ENCODE results near the gene TADA2A.

The TADA2A gene

GRCh38 chr17:37463039-37463438 lies 56.4 kb downstream of the TADA2A start:
- no peaks in the 10 kb centered on the region for H3K9me3 ChIP-seq (ENCODE audit: insufficient read depth, low read depth, low read length)
- no peak overlapping the region for H4K8ac ChIP-seq (ENCODE audit: low read depth, low read length)
- no peak overlapping the region for H2AK5ac ChIP-seq (ENCODE audit: low read length)

DNA sequence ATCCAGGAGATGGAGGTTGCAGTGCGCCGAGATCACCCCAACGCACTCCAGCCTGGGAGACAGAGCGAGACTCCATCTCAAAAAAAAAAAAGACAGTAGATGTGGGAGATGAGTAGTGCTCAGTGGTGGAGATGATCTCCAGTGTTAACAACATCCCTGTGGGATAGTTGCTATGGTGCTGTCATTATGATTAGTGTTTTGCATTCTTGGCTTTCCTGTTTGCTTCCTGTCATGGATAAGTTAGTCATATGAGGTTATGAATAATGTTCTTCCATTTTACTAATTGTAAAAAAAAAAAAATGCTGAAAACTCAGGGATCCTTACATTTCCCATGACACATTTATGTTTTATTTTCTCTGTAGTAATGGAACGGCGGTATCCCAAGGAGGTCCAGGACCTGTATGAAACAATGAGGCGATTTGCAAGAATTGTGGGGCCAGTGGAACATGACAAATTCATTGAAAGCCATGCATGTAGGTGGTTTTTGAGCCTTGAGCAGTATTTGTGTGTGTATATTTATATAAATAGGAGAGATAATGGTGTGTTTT lies 58.5 kb downstream of the TADA2A start:
- H3K27ac ChIP-seq (ENCODE audit: low read depth, low read length): no peak overlapping the region
- H3K36me3 ChIP-seq (ENCODE audit: control insufficient read depth in 1 of 2, insufficient read depth in 2 of 2, low read length in 2 of 2): peaks cover 3 to 8% of the 10 kb centered on the region in 2 experiments
- WGBS (ENCODE audit: extremely low coverage, insufficient coverage, insufficient read length): no CpG with 5 or more reads among the region's 7 CpGs
- H3K27me3 ChIP-seq (ENCODE audit: insufficient read depth, low read length): no peaks in the 10 kb centered on the region
- no peak overlapping the region for H3K14ac ChIP-seq (ENCODE audit: low read length)
- no peak overlapping the region for H2BK120ac ChIP-seq (ENCODE audit: insufficient read depth, low read length, poor library complexity)
- no peak overlapping the region for H3K23ac ChIP-seq (ENCODE audit: low read length)
- no peaks in the 10 kb centered on the region for H3K4me1 ChIP-seq (ENCODE audit: control insufficient read depth in 1 of 2, insufficient read depth in 2 of 2, low read length in 2 of 2)
- H2BK5ac ChIP-seq (ENCODE audit: low read depth, low read length, poor library complexity): no peak overlapping the region
- H2AFZ ChIP-seq (ENCODE audit: insufficient read depth, low read length, poor library complexity): no peak overlapping the region
- H2AK5ac ChIP-seq (ENCODE audit: low read length): no peak overlapping the region
- H3K4ac ChIP-seq (ENCODE audit: low read depth, low read length): no peak overlapping the region
- H4K91ac ChIP-seq (ENCODE audit: low read depth, low read length): no peak overlapping the region
- no peak overlapping the region for H4K12ac ChIP-seq (ENCODE audit: low read depth, low read length)
- H3K18ac ChIP-seq (ENCODE audit: low read length): no peak overlapping the region
- H3K4me2 ChIP-seq (ENCODE audit: low read length): no peak overlapping the region
- no peak overlapping the region for H3K4me3 ChIP-seq (ENCODE audit: low read depth, low read length)
- DNase-seq: peak in 1 of 2 donors; percentile 35
- H2BK12ac ChIP-seq (ENCODE audit: low read length): no peak overlapping the region
- no peak overlapping the region for H4K8ac ChIP-seq (ENCODE audit: low read depth, low read length)
- no peak overlapping the region for H3K9ac ChIP-seq (ENCODE audit: low read length)
- H3K79me1 ChIP-seq (ENCODE audit: low read length): no peaks in the 10 kb centered on the region
- H3K79me2 ChIP-seq (ENCODE audit: control insufficient read depth, insufficient read depth, low read length, poor library complexity): no peaks in the 10 kb centered on the region
- no peaks in the 10 kb centered on the region for H3K9me3 ChIP-seq (ENCODE audit: insufficient read depth, low read depth, low read length)

More at GRCh38 chr17:37463039-37463438, 56.4 kb downstream of the TADA2A start:
- Histone ChIP-seq H2BK5ac (ENCODE audit: low read depth, low read length, poor library complexity) (no peak overlapping the region), H3K23ac (ENCODE audit: low read length) (no peak overlapping the region), H3K27me3 (ENCODE audit: insufficient read depth, low read length) (no peaks in the 10 kb centered on the region), H3K79me1 (ENCODE audit: low read length) (no peaks in the 10 kb centered on the region), H3K4me1 (ENCODE audit: control insufficient read depth in 1 of 2, insufficient read depth in 2 of 2, low read length in 2 of 2) (no peaks in the 10 kb centered on the region), H2AFZ (ENCODE audit: insufficient read depth, low read length, poor library complexity) (no peak overlapping the region), H3K14ac (ENCODE audit: low read length) (no peak overlapping the region), H3K4me3 (ENCODE audit: low read depth, low read length) (no peak overlapping the region), H2BK12ac (ENCODE audit: low read length) (no peak overlapping the region), H3K18ac (ENCODE audit: low read length) (no peak overlapping the region), H3K36me3 (ENCODE audit: control insufficient read depth in 1 of 2, insufficient read depth in 2 of 2, low read length in 2 of 2) (peaks cover 5 to 8% of the 10 kb centered on the region in 2 experiments), H3K79me2 (ENCODE audit: control insufficient read depth, insufficient read depth, low read length, poor library complexity) (no peaks in the 10 kb centered on the region), H3K27ac (ENCODE audit: low read depth, low read length) (no peak overlapping the region), H4K91ac (ENCODE audit: low read depth, low read length) (no peak overlapping the region), H4K12ac (ENCODE audit: low read depth, low read length) (no peak overlapping the region), H3K4me2 (ENCODE audit: low read length) (no peak overlapping the region), H3K9ac (ENCODE audit: low read length) (no peak overlapping the region), H3K4ac (ENCODE audit: low read depth, low read length) (no peak overlapping the region), H2BK120ac (ENCODE audit: insufficient read depth, low read length, poor library complexity) (no peak overlapping the region)
- DNase-seq: no peak
- no CpG with 5 or more reads among the region's 3 CpGs for WGBS (ENCODE audit: extremely low coverage, insufficient coverage, insufficient read length)

GRCh38 chr17:37466471-37466870 lies 59.8 kb downstream of the TADA2A start:
- Histone ChIP-seq H3K4ac (ENCODE audit: low read depth, low read length) (no peak overlapping the region), H3K27ac (ENCODE audit: low read depth, low read length) (no peak overlapping the region), H3K4me1 (ENCODE audit: control insufficient read depth in 1 of 2, insufficient read depth in 2 of 2, low read length in 2 of 2) (no peaks in the 10 kb centered on the region), H2BK120ac (ENCODE audit: insufficient read depth, low read length, poor library complexity) (no peak overlapping the region), H2AFZ (ENCODE audit: insufficient read depth, low read length, poor library complexity) (no peak overlapping the region), H3K9me3 (ENCODE audit: insufficient read depth, low read depth, low read length) (no peaks in the 10 kb centered on the region), H4K12ac (ENCODE audit: low read depth, low read length) (no peak overlapping the region), H2BK12ac (ENCODE audit: low read length) (no peak overlapping the region), H2BK5ac (ENCODE audit: low read depth, low read length, poor library complexity) (no peak overlapping the region), H3K23ac (ENCODE audit: low read length) (no peak overlapping the region), H3K18ac (ENCODE audit: low read length) (no peak overlapping the region), H3K79me1 (ENCODE audit: low read length) (no peaks in the 10 kb centered on the region), H3K79me2 (ENCODE audit: control insufficient read depth, insufficient read depth, low read length, poor library complexity) (no peaks in the 10 kb centered on the region), H3K27me3 (ENCODE audit: insufficient read depth, low read length) (no peaks in the 10 kb centered on the region), H3K14ac (ENCODE audit: low read length) (no peak overlapping the region), H2AK5ac (ENCODE audit: low read length) (no peak overlapping the region), H4K8ac (ENCODE audit: low read depth, low read length) (no peak overlapping the region), H3K36me3 (ENCODE audit: control insufficient read depth in 1 of 2, insufficient read depth in 2 of 2, low read length in 2 of 2) (peaks cover 6 to 15% of the 10 kb centered on the region in 2 experiments), H3K4me2 (ENCODE audit: low read length) (no peak overlapping the region), H3K9ac (ENCODE audit: low read length) (no peak overlapping the region), H4K91ac (ENCODE audit: low read depth, low read length) (no peak overlapping the region), H3K4me3 (ENCODE audit: low read depth, low read length) (no peak overlapping the region)
- DNase-seq: peak; percentile 46 to 79
- WGBS (ENCODE audit: extremely low coverage, insufficient coverage, insufficient read length): no CpG with 5 or more reads among the region's 1 CpG

- H4K91ac ChIP-seq (ENCODE audit: low read depth, low read length): no peak overlapping the region
- no peak overlapping the region for H2BK5ac ChIP-seq (ENCODE audit: low read depth, low read length, poor library complexity)
- no peaks in the 10 kb centered on the region for H3K79me2 ChIP-seq (ENCODE audit: control insufficient read depth, insufficient read depth, low read length, poor library complexity)
- no peak overlapping the region for H3K4me2 ChIP-seq (ENCODE audit: low read length)
- no peak overlapping the region for H3K18ac ChIP-seq (ENCODE audit: low read length)
- WGBS (ENCODE audit: extremely low coverage, insufficient coverage, insufficient read length): no CpG with 5 or more reads among the region's 7 CpGs
- DNase-seq: no peak
- H3K14ac ChIP-seq (ENCODE audit: low read length): no peak overlapping the region
- no peaks in the 10 kb centered on the region for H3K27me3 ChIP-seq (ENCODE audit: insufficient read depth, low read length)
- H3K4ac ChIP-seq (ENCODE audit: low read depth, low read length): no peak overlapping the region
- H4K8ac ChIP-seq (ENCODE audit: low read depth, low read length): no peak overlapping the region
- no peak overlapping the region for H2BK120ac ChIP-seq (ENCODE audit: insufficient read depth, low read length, poor library complexity)
- no peak overlapping the region for H2AFZ ChIP-seq (ENCODE audit: insufficient read depth, low read length, poor library complexity)
- no peak overlapping the region for H3K4me3 ChIP-seq (ENCODE audit: low read depth, low read length)
- no peak overlapping the region for H3K27ac ChIP-seq (ENCODE audit: low read depth, low read length)
- H2BK12ac ChIP-seq (ENCODE audit: low read length): no peak overlapping the region
- no peak overlapping the region for H2AK5ac ChIP-seq (ENCODE audit: low read length)
- H3K9me3 ChIP-seq (ENCODE audit: insufficient read depth, low read depth, low read length): no peaks in the 10 kb centered on the region
- no peak overlapping the region for H3K23ac ChIP-seq (ENCODE audit: low read length)
- no peak overlapping the region for H3K9ac ChIP-seq (ENCODE audit: low read length)
- no peak overlapping the region for H4K12ac ChIP-seq (ENCODE audit: low read depth, low read length)
- no peaks in the 10 kb centered on the region for H3K79me1 ChIP-seq (ENCODE audit: low read length)
- H3K36me3 ChIP-seq (ENCODE audit: control insufficient read depth in 1 of 2, insufficient read depth in 2 of 2, low read length in 2 of 2): peaks cover 7 to 25% of the 10 kb centered on the region in 2 experiments
- peaks cover 0 to 2% of the 10 kb centered on the region in 2 experiments for H3K4me1 ChIP-seq (ENCODE audit: control insufficient read depth in 1 of 2, insufficient read depth in 2 of 2, low read length in 2 of 2)
Observed at GRCh38 chr17:37470181-37470580, 63.5 kb downstream of the TADA2A start.
